NCI-H2107 treated with DMSO at 0.1 percent for 48 hours (cell line): ENCODE data around the gene PCBP1.
"Not testable (repeated sequence)": the region's sequence is repeated elsewhere in the genome, so short reads cannot be mapped to it uniquely, and the experiment has no call there.

ENCODE experiments used
- DNase-seq: peaks from one replicate; lab custom pipeline; 2025; ENCODE audit not compliant: unreplicated experiment; lab: John Stamatoyannopoulos, UW

PCBP1 gene

GRCh38 chr2:70095720-70096670, 8.7 kb downstream of the PCBP1 start:
- DNase-seq = no peak

GRCh38 chr2:70098032-70098431, 10.8 kb downstream of the PCBP1 start:
- no peak for DNase-seq

- peak; percentile 66 for DNase-seq
Observed at GRCh38 chr2:70099270-70099669, 12.0 kb downstream of the PCBP1 start.

GRCh38 chr2:70101174-70101573, 13.9 kb downstream of the PCBP1 start:
- no peak for DNase-seq

GRCh38 chr2:70101686-70102085, 14.4 kb downstream of the PCBP1 start:
- not testable (repeated sequence) for DNase-seq

GRCh38 chr2:70102323-70102905, 15.1 kb downstream of the PCBP1 start:
- DNase-seq = not testable (repeated sequence)

GRCh38 chr2:70103531-70104061, 16.3 kb downstream of the PCBP1 start:
- no peak for DNase-seq

- no peak for DNase-seq
Observed at GRCh38 chr2:70104231-70105111, 17.2 kb downstream of the PCBP1 start.

- DNase-seq = not testable (repeated sequence)
Observed at GRCh38 chr2:70106138-70106537, 18.9 kb downstream of the PCBP1 start.

GRCh38 chr2:70110397-70110796, 23.1 kb downstream of the PCBP1 start:
- not testable (repeated sequence) for DNase-seq

GRCh38 chr2:70111752-70112591, 24.7 kb downstream of the PCBP1 start:
- peak; percentile 43 for DNase-seq

- no peak for DNase-seq
Observed at GRCh38 chr2:70113359-70114070, 26.2 kb downstream of the PCBP1 start.

GRCh38 chr2:70115646-70116442, 28.6 kb downstream of the PCBP1 start:
- DNase-seq = peak; percentile 80

GRCh38 chr2:70116936-70117552, 29.8 kb downstream of the PCBP1 start:
- DNase-seq = peak; percentile 35

- DNase-seq = peak; percentile 43
Observed at GRCh38 chr2:70118798-70119454, 31.6 kb downstream of the PCBP1 start.

- DNase-seq = no peak
Observed at GRCh38 chr2:70121627-70122372, 34.5 kb downstream of the PCBP1 start.

- no peak for DNase-seq
Observed at GRCh38 chr2:70122470-70122869, 35.2 kb downstream of the PCBP1 start.
